NCI-H187 (cell line): ENCODE measurements around the gene EXD1.

Source experiments
- DNase-seq, 2 experiments: peaks; one replicate each; lab custom pipeline; 2025; lab: John Stamatoyannopoulos, UW

The EXD1 gene

DNA sequence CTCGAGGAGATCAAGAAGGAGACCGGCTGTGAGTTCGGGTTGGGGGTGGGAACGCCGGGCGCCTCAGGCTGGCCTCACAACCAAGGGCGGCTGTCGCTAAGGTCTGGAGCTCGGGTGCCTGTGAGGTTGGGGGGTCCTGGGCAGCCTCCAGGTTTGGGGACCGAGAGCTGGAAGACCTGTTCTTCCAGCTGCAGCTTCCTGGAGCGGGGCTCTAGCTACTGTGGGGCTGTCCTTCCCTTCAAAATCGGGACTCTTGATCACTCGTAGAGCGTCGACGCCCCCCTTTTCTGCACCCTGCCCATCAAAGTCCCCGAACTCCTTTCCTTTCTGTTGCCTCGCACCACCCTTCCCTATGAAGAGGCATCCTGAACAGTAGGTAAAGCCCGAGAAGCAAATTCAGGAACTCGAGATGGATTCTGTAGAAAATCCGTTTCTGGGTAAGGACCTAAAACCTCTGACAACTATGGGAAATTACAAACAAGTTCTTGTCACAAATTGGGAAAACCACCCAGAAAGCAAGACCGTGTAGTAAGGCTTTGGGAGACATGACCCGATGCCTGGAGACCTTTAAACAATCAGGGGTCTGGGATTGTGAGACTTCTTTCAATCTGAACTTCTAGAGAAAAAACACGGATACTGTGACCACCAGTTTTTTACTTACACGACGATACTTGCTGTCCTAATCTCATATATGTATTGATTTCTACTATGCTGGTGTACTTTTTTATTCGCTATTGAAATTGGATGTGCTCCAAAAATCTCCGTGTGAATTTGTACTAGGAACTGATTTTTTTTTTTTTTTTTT lies 1.1 kb upstream of the EXD1 start:
- DNase-seq, result no peak

DNA sequence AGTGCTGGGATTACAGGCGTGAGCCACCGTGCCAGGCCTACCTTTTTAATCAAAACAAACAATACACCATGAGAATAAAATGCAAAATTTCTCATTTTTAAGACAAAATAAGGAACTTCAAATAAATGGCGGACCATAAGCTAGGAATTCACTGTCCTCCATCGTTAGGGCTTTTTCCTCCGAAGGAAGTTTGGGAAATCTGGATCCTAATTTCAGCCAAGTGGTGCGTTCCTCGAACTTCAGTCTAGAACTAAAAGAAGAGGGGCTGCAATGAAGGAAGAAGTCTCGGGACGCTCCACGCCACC lies 260 bp downstream of the EXD1 start:
- DNase-seq, result no peak

GRCh38 chr15:41219381-41219780 lies 11.2 kb downstream of the EXD1 start:
- DNase-seq, result no peak

- DNase-seq, result no peak
Measured at GRCh38 chr15:41218851-41219250, 11.7 kb downstream of the EXD1 start.

DNA sequence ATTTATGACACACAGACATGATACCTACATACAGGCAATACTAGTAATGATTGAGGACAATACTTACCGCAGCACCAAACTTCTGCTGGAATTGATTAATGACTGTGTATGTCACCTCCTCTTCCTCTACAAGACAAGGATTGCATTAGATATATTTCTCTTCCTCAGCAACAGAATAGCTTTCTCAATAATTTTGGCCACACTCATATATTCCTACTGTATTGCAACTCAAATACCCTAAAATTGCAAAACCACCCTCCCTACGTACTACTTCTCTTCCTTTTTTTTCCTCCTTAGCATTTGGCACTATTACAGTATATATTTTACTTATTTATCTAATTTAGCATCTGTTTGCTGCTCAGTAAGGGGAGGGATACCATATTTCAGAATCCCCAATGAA lies 14.8 kb downstream of the EXD1 start:
- DNase-seq, result no peak

GRCh38 chr15:41207687-41208448 lies 22.7 kb downstream of the EXD1 start:
- DNase-seq, result no peak

DNA sequence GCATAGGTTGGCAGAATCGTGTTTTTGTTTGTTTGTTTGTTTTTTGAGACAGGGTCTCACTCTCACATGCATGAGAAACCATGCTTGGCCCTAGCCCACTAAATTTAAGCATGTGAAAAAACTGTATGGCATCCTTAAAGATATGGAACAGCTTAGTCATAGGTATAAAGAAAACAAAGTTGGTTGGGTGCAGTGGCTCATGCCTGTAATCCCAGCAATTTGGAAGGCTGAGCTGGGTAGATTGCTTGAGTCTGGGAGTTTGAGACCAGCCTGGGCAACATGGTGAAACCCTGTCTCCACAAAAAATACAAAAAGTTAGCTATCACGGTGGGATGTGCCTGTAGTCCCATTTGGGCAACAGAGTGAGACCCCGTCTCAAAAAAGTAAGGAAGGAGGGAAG lies 25.2 kb downstream of the EXD1 start:
- no peak for DNase-seq

DNA sequence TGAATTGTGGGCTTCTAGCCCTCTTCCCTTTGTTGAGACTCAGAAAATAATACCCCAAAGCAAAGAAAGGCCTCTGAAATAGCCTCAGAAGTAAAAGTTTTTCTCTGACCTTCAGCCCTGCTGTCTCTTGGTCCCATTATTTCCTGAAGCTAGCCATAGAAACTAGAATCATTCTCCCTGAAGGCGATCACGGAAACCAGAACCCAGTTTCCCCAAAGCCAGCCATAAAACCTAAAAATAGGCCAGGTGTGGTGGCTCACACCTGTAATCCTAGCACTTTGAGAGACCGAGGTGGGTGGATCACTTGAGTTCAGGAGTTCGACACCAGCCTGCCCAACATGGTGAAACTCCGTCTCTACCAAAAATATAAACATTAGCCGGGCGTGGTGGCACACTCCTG lies 27.2 kb downstream of the EXD1 start:
- DNase-seq, result no peak

DNA sequence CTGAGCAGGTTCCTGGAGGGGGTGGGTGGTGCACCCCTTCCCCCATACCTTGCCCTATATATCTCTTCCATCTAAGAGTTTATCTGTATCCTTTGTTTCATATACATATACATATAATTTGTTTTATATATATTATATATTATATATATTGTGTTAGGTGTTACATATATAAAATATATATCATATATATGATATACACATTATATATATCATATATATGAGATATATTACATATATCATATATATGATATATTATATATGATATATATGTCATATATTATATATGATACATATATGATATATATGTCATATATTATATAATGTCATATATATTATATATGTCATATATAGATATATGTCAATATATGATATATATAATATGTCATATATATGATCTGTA lies 31.1 kb downstream of the EXD1 start:
- DNase-seq, result no peak

GRCh38 chr15:41194444-41194843 lies 36.1 kb downstream of the EXD1 start:
- DNase-seq, result no peak

DNA sequence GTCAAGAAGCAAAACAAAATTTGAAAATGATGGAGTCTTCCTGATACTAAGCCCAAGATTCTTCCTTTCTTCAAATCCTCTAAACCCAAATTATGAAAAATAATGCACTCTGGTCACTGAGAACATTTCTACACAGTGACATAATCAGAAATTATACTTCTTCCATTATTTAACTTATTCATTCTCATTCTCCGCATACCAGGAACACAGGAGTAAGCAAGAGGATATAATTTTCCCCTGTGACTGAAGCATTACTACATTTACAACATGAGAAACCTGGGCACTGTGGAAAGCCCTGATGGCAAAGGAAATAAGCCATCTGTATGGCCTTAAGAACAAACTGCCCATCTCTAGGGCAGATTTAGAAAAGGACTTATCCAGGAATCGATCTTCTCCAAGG lies 47.0 kb downstream of the EXD1 start:
- no peak for DNase-seq

DNA sequence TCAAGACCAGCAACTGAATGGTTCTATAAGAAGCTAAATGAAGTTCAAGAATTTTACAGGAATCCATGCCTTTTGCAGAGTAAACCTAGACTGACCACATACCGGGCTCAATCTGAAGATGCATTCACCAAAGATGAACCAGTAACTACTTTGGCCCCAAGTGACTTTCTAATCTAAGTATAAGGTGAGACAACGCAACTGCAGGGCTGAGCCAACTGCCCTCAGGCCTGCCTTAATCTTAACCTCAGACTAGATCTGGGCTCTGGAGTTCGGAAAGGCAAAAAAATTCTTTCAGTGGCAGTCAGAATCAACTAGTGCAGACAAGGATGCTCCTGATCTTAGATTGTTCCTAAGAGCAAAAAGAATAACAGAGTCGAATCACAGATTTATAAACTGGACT lies 48.3 kb downstream of the EXD1 start:
- DNase-seq, result no peak

- no peak for DNase-seq
Measured at GRCh38 chr15:41180206-41180789, 50.3 kb downstream of the EXD1 start.

- DNase-seq, result no peak
Measured at GRCh38 chr15:41169781-41170180, 60.8 kb downstream of the EXD1 start.

DNA sequence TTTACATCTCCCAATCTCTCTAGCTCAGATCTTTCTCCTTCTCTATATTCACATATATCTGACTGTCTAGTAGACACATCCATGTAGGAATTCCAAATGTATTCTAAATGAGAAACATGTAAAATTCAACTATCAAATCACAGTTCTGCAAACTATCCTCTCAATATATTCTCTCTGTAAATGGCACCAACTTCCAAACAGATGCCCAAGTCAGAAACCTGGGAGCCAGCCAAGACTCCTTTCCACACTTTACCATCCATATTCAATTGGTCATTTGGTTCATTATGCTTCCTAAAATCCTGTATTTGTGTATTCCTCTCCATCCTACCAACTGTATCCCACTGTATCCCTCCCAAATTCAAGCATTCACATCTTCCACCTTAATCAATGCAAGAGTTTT lies 61.5 kb downstream of the EXD1 start:
- no peak for DNase-seq

DNA sequence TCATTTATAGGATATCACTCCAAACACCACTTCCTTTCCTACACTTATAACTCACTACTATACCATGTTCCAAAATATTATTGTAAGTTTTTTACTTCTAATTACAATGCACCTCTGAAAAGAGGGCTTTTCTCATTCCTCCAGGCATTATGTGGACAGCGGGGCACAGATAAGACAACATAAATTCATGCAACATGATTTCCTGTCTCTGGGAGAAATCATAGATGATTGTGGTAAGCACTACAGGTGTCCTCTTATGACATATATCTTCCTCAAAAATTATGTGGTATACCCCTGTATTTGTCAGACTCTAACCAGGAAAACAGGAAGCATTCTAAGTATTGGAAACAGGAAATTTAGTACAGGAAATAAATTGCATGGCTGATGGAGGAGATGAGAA lies 68.8 kb downstream of the EXD1 start:
- no peak for DNase-seq

- no peak for DNase-seq
Measured at GRCh38 chr15:41161336-41161735, 69.2 kb downstream of the EXD1 start.

GRCh38 chr15:41160639-41161315 lies 69.8 kb downstream of the EXD1 start:
- no peak for DNase-seq

DNA sequence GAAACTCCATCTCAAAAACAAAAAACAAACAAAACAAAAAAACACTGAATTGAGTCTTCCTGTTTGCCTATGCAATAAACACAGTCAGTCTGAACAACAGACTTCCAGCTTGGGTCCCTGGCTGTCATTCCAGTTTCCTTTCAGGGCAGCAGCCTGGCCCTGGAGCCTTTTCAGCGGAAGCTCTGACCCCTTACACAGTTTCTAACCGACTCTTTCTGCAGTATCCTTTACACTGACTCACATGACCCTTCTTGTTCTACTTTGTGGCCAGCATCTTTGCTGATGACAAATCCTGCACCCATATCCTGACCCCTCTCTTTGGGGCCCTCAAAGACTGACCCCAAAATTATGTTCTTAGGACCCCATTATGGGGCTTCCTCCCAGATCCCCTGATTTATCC lies 76.1 kb downstream of the EXD1 start:
- DNase-seq, result no peak

DNA sequence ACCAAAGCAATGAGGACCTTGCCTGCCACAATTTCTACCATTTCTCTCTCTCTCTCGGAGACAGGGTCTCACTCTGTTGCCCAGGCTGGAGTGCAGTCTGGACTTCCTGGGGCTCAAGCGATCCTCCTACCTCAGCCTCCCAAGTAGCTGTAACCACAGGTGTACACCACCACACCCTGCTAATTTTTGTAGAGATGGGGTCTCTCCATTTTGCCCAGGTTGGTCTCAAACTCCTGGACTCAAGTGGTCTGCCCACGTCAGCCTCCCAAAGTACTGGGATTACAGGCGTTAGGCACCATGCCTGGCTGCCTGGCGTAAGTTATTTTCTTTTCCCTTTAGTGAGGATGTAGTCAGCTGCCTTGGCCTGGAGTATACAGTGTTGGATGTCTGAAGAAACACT lies 76.8 kb downstream of the EXD1 start:
- DNase-seq, result no peak

- DNase-seq, result no peak
Measured at GRCh38 chr15:41151451-41152005, 79.0 kb downstream of the EXD1 start.

GRCh38 chr15:41150279-41150678 lies 80.3 kb downstream of the EXD1 start:
- no peak for DNase-seq

- no peak for DNase-seq
Measured at GRCh38 chr15:41148065-41148464, 82.5 kb downstream of the EXD1 start.
